ENCODE measurements around the gene PLPP1. TPM values are rescaled to one million over a fixed set of nuclear protein-coding genes. Genes with fewer than 3 reads are reported as not detected.

The PLPP1 gene
- total and polyA plus RNA-seq, 2 donors (not counting 1 experiment from before 2014, with no cell fraction given), result 5.5 to 8.8 TPM

DNA sequence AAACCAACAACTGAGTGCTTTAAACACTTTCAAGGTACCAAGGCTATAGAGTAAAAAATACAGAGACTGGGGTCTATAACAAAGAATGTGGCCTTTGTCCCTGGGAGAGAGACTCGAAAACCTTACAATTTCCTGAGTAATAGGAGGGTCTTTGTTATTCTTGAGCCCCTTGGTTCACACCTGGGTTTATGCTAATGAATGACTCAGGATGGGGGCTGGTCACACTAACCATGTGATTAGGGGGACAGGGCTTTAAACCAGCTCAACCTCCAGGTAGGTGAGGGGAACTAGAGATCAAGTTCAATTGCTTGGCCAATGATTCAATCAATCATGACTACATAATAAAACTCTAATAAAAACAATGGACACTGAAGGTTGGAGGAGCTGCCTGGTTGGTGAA, 50.2 kb downstream of the PLPP1 start:
- H3K4me3 Mint-ChIP-seq, result no peak overlapping the region
- POLR2A ChIA-PET, result no interaction called here
- H3K4me3 ChIP-seq (ENCODE audit: control extremely low read depth in 1 of 5, extremely low read depth in 1 of 5, insufficient read depth in 1 of 5, low read depth in 2 of 5, low read length in 4 of 5), result no peak overlapping the region
- CTCF ChIA-PET, result no interaction called here
- no peak overlapping the region for H3K9ac ChIP-seq (ENCODE audit: low read length)
- no peak for ATAC-seq (ENCODE audit: low read depth)
- H3K27me3 Mint-ChIP-seq, result no peaks in the 10 kb centered on the region
- no peaks in the 10 kb centered on the region for H3K27me3 ChIP-seq (replicated peaks in 1 of 4; ENCODE audit: control extremely low read depth in 1 of 4, control insufficient read depth in 3 of 4, insufficient read depth in 4 of 4, low read length in 3 of 4)
- DNase-seq, result no peak
- H3K9me3 ChIP-seq (ENCODE audit: control extremely low read depth in 1 of 3, control insufficient read depth in 2 of 3, insufficient read depth in 1 of 3, low read length in 2 of 3), result no peaks in the 10 kb centered on the region
- H3K79me2 ChIP-seq (ENCODE audit: control insufficient read depth, insufficient read depth, low read length), result no peaks in the 10 kb centered on the region
- H3K27ac ChIP-seq (ENCODE audit: low read length in 2 of 2), result no peak overlapping the region
- TF ChIP-seq, protein P1, sequence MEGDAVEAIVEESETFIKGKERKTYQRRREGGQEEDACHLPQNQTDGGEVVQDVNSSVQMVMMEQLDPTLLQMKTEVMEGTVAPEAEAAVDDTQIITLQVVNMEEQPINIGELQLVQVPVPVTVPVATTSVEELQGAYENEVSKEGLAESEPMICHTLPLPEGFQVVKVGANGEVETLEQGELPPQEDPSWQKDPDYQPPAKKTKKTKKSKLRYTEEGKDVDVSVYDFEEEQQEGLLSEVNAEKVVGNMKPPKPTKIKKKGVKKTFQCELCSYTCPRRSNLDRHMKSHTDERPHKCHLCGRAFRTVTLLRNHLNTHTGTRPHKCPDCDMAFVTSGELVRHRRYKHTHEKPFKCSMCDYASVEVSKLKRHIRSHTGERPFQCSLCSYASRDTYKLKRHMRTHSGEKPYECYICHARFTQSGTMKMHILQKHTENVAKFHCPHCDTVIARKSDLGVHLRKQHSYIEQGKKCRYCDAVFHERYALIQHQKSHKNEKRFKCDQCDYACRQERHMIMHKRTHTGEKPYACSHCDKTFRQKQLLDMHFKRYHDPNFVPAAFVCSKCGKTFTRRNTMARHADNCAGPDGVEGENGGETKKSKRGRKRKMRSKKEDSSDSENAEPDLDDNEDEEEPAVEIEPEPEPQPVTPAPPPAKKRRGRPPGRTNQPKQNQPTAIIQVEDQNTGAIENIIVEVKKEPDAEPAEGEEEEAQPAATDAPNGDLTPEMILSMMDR (IDR thresholded peaks at IDR 0.05), result no peak
- TF ChIP-seq EZH2 (IDR thresholded peaks at IDR 0.05; ENCODE audit: borderline replicate concordance, insufficient read depth, low read depth, low read length, poor library complexity, severe bottlenecking), result no peak
- 100% methylated on average over 1 of the region's 1 CpG for WGBS (ENCODE audit: insufficient coverage)
- H3K4me1 ChIP-seq (ENCODE audit: control insufficient read depth in 2 of 2, insufficient read depth in 2 of 2, low read length in 2 of 2), result no peaks in the 10 kb centered on the region
- intact Hi-C loops (cut with micrococcal nuclease), result no loop called here
- no peak overlapping the region for H3K27ac Mint-ChIP-seq
- H3K4me2 ChIP-seq (replicated peaks; ENCODE audit: low read depth, low read length, poor library complexity, severe bottlenecking), result no peak overlapping the region
- no peaks in the 10 kb centered on the region for H3K36me3 ChIP-seq (replicated peaks in 1 of 2; ENCODE audit: control extremely low read depth in 1 of 2, control insufficient read depth in 1 of 2, extremely low read depth in 1 of 2, insufficient read depth in 2 of 2, low read length in 1 of 2)
- H3K9me3 Mint-ChIP-seq (ENCODE audit: insufficient read depth), result no peaks in the 10 kb centered on the region
- H3K4me1 Mint-ChIP-seq, result no peaks in the 10 kb centered on the region
- H4K20me1 ChIP-seq (ENCODE audit: control insufficient read depth, insufficient read depth, low read length, poor library complexity, severe bottlenecking), result no peaks in the 10 kb centered on the region
- H2AFZ ChIP-seq (ENCODE audit: insufficient read depth, low read depth, low read length, poor library complexity, severe bottlenecking), result no peak overlapping the region

DNA sequence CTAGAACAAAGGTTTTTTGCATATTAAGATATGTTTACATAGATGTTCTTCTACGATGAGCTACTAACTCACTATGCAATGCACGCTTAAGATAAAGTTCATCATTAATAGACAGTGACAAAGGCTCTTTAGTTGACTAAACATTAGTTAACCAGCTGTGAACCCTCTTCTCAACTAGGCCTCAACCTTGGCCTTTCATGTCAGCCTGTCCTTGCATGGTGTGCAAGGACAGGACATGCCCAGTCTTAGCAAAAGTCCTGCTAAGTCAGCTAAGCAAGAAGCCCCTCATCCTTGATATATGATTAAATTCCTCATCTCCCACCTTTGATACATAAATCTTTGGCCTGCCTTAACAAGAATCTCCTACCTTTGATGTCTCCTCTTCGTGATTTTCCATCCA, 50.9 kb downstream of the PLPP1 start:
- no peak overlapping the region for H3K4me3 Mint-ChIP-seq
- intact Hi-C loops (cut with micrococcal nuclease), result no loop called here
- Histone ChIP-seq H4K20me1 (ENCODE audit: control insufficient read depth, insufficient read depth, low read length, poor library complexity, severe bottlenecking) (no peaks in the 10 kb centered on the region), H3K79me2 (ENCODE audit: control insufficient read depth, insufficient read depth, low read length) (no peaks in the 10 kb centered on the region), H3K36me3 (replicated peaks in 1 of 2; ENCODE audit: control extremely low read depth in 1 of 2, control insufficient read depth in 1 of 2, extremely low read depth in 1 of 2, insufficient read depth in 2 of 2, low read length in 1 of 2) (no peaks in the 10 kb centered on the region), H3K27ac (ENCODE audit: low read length in 2 of 2) (no peak overlapping the region), H3K9ac (ENCODE audit: low read length) (no peak overlapping the region), H3K27me3 (replicated peaks in 1 of 4; ENCODE audit: control extremely low read depth in 1 of 4, control insufficient read depth in 3 of 4, insufficient read depth in 4 of 4, low read length in 3 of 4) (no peaks in the 10 kb centered on the region), H3K4me2 (replicated peaks; ENCODE audit: low read depth, low read length, poor library complexity, severe bottlenecking) (no peak overlapping the region), H2AFZ (ENCODE audit: insufficient read depth, low read depth, low read length, poor library complexity, severe bottlenecking) (no peak overlapping the region), H3K4me3 (ENCODE audit: control extremely low read depth in 1 of 5, extremely low read depth in 1 of 5, insufficient read depth in 1 of 5, low read depth in 2 of 5, low read length in 4 of 5) (no peak overlapping the region), H3K4me1 (ENCODE audit: control insufficient read depth in 2 of 2, insufficient read depth in 2 of 2, low read length in 2 of 2) (no peaks in the 10 kb centered on the region), H3K9me3 (ENCODE audit: control extremely low read depth in 1 of 3, control insufficient read depth in 2 of 3, insufficient read depth in 1 of 3, low read length in 2 of 3) (no peaks in the 10 kb centered on the region)
- TF ChIP-seq EZH2 (IDR thresholded peaks at IDR 0.05; ENCODE audit: borderline replicate concordance, insufficient read depth, low read depth, low read length, poor library complexity, severe bottlenecking), result no peak
- TF ChIP-seq, protein P1 (IDR thresholded peaks at IDR 0.05), result no peak
- H3K27ac Mint-ChIP-seq, result no peak overlapping the region
- WGBS (ENCODE audit: insufficient coverage), result no CpG with 5 or more reads among the region's 3 CpGs
- POLR2A ChIA-PET, result no interaction called here
- no peak for DNase-seq
- no peaks in the 10 kb centered on the region for H3K27me3 Mint-ChIP-seq
- ATAC-seq (ENCODE audit: low read depth), result no peak
- H3K9me3 Mint-ChIP-seq (ENCODE audit: insufficient read depth), result no peaks in the 10 kb centered on the region
- CTCF ChIA-PET, result no interaction called here
- H3K4me1 Mint-ChIP-seq, result no peaks in the 10 kb centered on the region
